Upper lobe of left lung (tissue), 4 donors: ENCODE measurements around the gene TUFT1.

Experiments
- CTCF ChIP-seq, 6 experiments: fragments of 450-650 bp in 4 of 6; fragments of 200-600 bp in 2 of 6; sonication (generic) in 2 of 6; IDR thresholded peaks; one replicate each; pipeline ENCODE4 v1.5.1; 2016 to 2019; ENCODE audit warnings: antibody characterized with exemption in 6 of 6
- EP300 ChIP-seq, 4 donors: sonication (generic); formaldehyde crosslinking; IDR thresholded peaks; one replicate each; pipeline ENCODE4 v1.5.1; 2017; ENCODE audit warnings: antibody characterized with exemption in 4 of 4, control low read depth in 2 of 4

DNA sequence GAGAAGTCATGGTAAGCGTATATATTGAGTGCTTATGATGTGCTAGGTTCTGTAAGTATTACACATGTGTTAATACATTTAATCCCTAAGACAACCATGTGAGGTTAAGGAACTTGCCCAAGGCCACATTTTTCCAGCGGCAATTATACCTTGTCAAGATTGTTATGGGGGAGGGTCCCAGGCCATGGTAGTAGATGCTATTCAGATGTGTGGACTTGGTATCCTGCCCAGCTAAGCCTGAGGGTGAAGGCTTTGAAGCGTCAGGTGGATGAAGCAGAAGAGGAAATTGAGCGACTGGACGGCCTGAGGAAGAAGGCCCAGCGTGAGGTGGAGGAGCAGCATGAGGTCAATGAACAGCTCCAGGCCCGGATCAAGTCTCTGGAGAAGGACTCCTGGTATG, 3.6 kb upstream of the TUFT1 start:
- TF ChIP-seq CTCF (IDR thresholded peaks at IDR 0.05) (no peak), EP300 (IDR thresholded peaks at IDR 0.05) (no peak)
